Measurements from ENCODE around the gene AADAC. TPM values are rescaled to one million over a fixed set of nuclear protein-coding genes. Genes with fewer than 3 reads are reported as not detected.
"Not testable (repeated sequence)": the region's sequence is repeated elsewhere in the genome, so short reads cannot be mapped to it uniquely, and the experiment has no call there.

Gene AADAC
- total RNA-seq, 2 experiments from 2014 or later, result not detected

GRCh38 chr3:151850065-151850464, 36.1 kb downstream of the AADAC start:
- POLR2A ChIA-PET, result interaction anchor here (0.7 kb wide), 1 partner anchor 356 kb away, joined by 3 read pairs; no protein-coding TSS in a partner anchor
- CTCF ChIA-PET, result not testable (repeated sequence)

DNA sequence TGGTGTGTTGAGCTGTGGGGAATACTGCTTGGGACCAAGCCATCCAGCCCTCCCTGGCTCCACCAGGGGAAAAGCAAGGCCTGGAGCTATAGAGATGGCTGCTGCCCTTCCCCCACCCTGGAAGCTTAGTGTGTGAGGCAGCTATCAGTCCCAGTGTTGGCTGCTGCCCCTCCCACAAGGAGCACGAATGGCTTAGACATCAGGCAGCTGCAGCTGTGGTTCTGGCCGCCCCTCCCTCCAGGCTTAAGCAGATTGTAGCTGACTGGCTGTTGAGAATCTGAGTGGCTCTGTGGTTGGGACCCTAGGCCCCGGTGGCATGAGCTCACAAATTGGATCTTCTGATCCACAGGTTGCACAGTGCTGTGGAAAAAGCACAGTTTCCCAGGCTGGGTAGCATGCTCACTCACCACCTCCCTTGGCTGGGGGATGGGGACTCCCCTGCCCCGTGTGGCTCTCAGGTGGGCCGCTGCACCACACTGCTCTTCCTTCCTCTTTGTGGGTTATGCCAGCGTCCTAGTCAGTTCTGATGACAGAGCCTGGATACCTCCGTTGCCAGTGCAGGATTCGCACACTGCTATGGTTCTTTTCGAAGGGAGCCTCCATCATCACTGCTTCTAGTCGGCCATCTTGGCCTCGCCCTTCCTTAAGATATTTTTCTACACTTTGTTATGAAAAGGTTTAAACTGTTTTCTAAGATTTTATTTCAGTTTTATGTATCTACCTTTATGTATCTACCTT, 38.3 kb downstream of the AADAC start:
- ChIA-PET CTCF (no interaction called here), POLR2A (no interaction called here)

DNA sequence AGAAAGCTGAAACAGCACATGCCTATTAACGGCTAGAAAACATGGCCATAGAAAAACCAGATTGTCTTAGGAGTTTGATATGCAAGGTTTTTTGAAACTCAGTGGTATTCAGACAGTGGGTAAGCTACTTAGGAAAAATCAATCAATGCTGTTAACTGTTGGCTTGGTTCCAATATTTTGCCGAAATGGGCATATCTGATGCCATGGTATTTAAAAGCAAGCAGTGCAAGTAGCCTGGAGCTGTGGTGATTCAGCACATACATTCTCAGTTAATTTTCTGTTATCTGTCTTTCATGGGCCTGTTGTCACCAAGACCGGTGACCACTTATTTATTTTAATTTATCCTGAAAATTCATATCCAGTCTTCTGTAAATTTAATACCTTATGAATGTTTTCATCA, 42.2 kb downstream of the AADAC start:
- POLR2A ChIA-PET, result no interaction called here
- CTCF ChIA-PET, result no interaction called here

DNA sequence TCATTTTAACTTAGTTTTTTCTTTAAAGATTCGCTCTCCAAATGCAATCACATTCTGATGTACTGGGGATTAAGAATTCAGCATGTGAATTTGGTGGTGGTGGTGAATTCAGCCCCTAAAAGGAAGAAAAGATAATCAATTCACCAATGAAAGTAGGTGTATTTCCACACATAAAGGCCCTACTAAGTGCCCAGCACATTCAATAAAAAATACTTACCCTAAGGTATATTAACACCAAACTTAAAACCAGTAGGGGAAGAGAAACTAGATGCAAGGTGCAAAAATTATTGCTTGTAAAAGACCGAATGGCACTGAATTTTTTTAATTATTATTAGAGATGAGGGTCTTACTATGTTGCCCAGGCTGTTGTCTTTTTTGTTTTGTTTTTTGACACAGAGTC, 42.7 kb downstream of the AADAC start:
- ChIA-PET CTCF (no interaction called here), POLR2A (no interaction called here)

- ChIA-PET CTCF (no interaction called here), POLR2A (no interaction called here)
Observed at GRCh38 chr3:151859233-151859673, 45.3 kb downstream of the AADAC start.

DNA sequence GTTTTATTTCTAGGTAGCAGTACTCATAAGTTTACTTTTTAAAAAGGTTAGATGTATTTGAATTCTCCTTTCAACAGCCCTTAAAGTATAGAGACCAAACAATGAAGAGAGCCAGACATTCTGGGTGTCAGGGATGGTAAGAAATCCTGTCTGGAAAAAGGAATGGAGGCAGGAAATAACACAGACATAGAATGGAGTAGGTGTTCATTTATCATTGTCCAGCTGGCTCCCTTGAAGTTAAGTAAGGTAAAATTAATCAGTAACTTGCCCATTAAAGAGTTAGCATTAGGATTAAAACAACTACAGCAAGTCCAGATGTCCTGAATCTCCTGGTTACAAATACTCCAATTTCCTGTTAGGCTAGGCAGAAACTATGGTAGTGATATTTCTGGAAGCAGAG, 46.0 kb downstream of the AADAC start:
- CTCF ChIA-PET, result no interaction called here
- POLR2A ChIA-PET, result no interaction called here

DNA sequence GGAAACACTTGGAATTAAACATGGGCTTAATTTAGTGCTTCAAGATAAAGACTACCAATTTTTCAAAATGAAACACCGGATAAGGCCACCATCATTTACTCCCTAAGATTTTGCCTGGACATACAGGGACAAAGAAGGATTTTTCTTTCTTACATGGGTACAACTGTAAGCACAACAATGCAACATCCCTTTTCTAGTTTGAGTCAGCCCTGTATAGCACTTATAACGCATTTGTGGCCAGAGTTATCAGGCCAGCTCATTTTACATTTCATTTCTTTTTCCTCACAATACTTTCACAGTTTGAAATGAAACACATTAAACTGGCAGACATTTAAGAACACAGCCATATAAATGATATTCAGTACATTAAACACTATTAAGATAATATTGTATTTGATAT, 49.7 kb downstream of the AADAC start:
- CTCF ChIA-PET, result no interaction called here
- POLR2A ChIA-PET, result no interaction called here

DNA sequence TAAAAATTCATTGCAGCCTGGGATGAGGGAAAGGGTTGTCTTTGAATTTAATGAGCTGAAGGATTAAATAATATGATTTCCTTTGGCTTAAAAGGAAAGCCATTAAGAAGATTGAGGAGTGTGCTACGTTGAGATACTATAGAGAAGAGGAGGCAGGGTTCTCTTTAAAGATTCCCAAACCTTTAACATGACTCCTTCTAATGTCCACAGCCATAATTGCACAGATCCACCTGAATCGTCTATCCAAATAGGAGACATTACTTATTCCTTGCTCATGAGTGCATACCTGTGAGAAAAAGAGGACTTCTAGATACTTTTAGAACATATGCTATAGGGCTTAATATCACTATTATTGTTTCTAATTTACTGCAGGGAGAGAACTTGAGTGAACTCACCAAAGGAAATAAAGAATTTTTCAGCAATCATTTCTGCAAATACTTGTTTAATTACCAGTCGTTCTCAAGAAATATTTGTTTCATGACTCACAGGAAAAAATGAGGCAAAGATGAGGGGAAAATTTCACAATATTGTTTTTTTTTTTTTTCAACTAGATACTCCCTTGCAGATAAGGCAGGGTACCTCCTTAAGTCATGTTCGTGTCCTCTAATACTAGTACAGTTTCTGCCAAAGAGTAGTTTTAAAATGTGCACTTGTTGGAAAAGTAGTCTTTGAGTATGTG, 50.6 kb downstream of the AADAC start:
- CTCF ChIA-PET, result no interaction called here
- POLR2A ChIA-PET, result no interaction called here

DNA sequence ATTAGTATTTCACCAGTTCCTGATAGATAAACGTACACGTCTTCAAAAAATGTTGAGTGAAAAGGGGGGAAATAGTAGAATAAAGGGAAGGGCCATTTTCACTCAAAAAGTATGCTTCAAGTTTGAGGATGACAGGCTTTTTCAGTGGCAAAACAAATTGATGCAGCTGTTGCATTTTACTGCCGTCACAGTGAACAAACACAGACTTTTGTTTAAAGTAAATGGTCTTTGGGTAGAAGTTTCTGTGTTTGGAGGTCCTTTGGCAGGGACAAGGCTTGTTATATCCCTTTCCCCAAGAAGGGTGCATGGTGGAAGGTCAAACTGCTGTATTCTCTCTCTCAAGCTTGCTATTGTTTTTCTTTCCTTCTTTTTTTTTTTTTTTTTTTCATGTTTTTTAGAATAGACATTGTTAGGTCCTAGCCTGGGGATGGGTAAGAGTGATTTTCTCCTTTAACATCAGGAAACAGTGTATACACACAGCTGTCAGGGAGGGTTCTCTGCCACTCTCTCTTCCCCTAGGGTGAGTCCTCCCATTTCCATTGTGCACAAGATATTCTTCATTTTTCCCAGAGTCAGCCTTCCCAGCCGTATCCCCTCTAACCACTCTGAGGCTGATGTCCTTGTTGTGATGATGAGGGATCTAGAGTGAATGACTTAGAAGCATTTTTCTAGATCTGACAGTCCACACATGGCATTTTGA, 52.9 kb downstream of the AADAC start:
- ChIA-PET CTCF (no interaction called here), POLR2A (no interaction called here)

GRCh38 chr3:151867666-151868065, 53.8 kb downstream of the AADAC start:
- ChIA-PET CTCF (no interaction called here), POLR2A (no interaction called here)

DNA sequence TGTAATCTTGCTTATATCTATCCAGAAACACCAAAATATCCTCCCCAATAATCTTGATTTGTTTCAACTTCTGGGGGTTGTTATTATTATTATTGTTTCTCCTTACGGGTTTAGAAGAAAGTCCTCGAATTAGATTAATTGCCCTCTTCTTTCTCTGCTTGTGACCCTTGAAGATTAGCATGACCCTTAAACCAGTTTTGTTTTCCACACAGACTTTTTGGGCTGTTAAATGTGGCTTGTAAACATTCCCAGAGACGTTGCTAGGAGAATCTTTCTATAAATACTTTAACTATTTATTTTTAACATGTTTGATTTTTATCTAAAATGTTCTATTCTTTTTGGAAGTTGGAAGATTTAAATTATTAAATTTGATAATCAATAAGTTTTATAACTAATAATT, 55.3 kb downstream of the AADAC start:
- ChIA-PET POLR2A (no interaction called here), CTCF (no interaction called here)

- CTCF ChIA-PET, result no interaction called here
- POLR2A ChIA-PET, result no interaction called here
Observed at GRCh38 chr3:151871639-151872468, 57.9 kb downstream of the AADAC start.

DNA sequence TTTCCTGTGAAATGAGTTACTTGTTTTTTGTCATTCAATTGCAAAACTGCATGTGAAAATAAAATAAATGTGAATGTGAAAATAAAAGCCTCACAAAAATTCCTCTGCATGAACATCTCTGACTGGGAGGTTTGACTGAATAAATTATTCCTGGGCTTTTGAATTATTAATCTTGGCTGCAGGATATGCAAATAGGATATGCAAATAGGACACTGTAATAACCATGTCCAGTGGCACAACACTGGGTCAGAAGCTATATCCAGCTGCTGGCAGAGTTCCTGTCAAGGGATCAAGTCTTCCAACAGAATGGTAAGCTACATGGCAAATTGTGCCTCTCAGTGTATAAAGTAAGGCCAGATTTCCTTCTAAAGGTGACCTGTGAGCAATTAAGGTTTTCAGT, 59.5 kb downstream of the AADAC start, which contains the start of gene SUCNR1:
Gene SUCNR1 (plus strand): TSS at position 246 of the 400 bp plus-strand sequence. CDS start 6,250 bp downstream, outside the sequence.
- ChIA-PET POLR2A (no interaction called here), CTCF (no interaction called here)

GRCh38 chr3:151874079-151874478, 60.2 kb downstream of the AADAC start:
- POLR2A ChIA-PET, CTCF ChIA-PET: not testable (repeated sequence)

GRCh38 chr3:151875759-151876158, 61.8 kb downstream of the AADAC start:
- ChIA-PET POLR2A (no interaction called here), CTCF (interaction anchor here (0.9 kb wide), 1 partner anchor 10 kb away, joined by 3 read pairs; no protein-coding TSS in a partner anchor)

DNA sequence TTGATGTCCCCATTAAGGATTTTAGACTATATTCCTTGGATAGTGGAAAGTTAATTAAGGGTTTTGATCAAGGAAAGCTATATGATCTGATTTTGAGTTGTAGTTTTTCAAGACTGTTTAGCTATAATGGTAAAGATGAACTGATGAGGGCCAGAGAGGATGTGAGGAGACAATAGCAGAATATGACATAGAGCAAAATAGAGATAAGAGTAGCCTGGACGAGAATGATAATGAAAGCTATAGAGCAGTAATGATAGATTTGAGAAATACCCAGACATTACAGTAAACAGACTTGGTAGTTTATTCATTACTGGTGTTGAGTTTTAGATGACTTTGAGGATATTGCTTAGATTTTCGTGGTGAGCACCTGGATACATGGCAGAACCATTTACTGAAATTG, 63.4 kb downstream of the AADAC start:
- ChIA-PET CTCF (no interaction called here), POLR2A (no interaction called here)

Measured in activated CD8-positive, alpha-beta memory T cell treated with anti-CD3 and anti-CD28 coated beads for 36 hours (primary cell).